ENCODE results near the gene SOX4.

Gene SOX4

GRCh38 chr6:21595285-21596144 is 2.0 kb downstream of the SOX4 start:
- Histone ChIP-seq H3K36me3 (ENCODE audit: control insufficient read depth, low read depth, low read length) (peaks cover 6% of the 10 kb centered on the region), H3K9me3 (ENCODE audit: control insufficient read depth, low read depth, low read length) (no peaks in the 10 kb centered on the region), H3K9ac (ENCODE audit: low read length) (peak overlapping the region; percentile 93), H3K27me3 (ENCODE audit: control insufficient read depth, insufficient read depth, low read length) (no peaks in the 10 kb centered on the region), H3K4me3 (ENCODE audit: low read length) (peak overlapping the region; percentile 85), H3K27ac (ENCODE audit: low read length) (peak overlapping the region; percentile 64), H3K4me1 (ENCODE audit: control insufficient read depth, low read depth, low read length) (peaks cover 19% of the 10 kb centered on the region)

GRCh38 chr6:21596145-21596948 is 2.8 kb downstream of the SOX4 start:
- no peaks in the 10 kb centered on the region for H3K27me3 ChIP-seq (ENCODE audit: control insufficient read depth, insufficient read depth, low read length)
- no peaks in the 10 kb centered on the region for H3K9me3 ChIP-seq (ENCODE audit: control insufficient read depth, low read depth, low read length)
- H3K36me3 ChIP-seq (ENCODE audit: control insufficient read depth, low read depth, low read length), result peaks cover 6% of the 10 kb centered on the region
- H3K4me3 ChIP-seq (ENCODE audit: low read length), result peak overlapping the region; percentile 85
- H3K4me1 ChIP-seq (ENCODE audit: control insufficient read depth, low read depth, low read length), result peaks cover 19% of the 10 kb centered on the region
- H3K27ac ChIP-seq (ENCODE audit: low read length), result peak overlapping the region; percentile 64
- peak overlapping the region; percentile 89 for H3K9ac ChIP-seq (ENCODE audit: low read length)

- Histone ChIP-seq H3K27me3 (ENCODE audit: control insufficient read depth, insufficient read depth, low read length) (no peaks in the 10 kb centered on the region), H3K9ac (ENCODE audit: low read length) (peak overlapping the region; percentile 89), H3K27ac (ENCODE audit: low read length) (peak overlapping the region; percentile 18), H3K36me3 (ENCODE audit: control insufficient read depth, low read depth, low read length) (peaks cover 6% of the 10 kb centered on the region), H3K4me1 (ENCODE audit: control insufficient read depth, low read depth, low read length) (peaks cover 19% of the 10 kb centered on the region), H3K9me3 (ENCODE audit: control insufficient read depth, low read depth, low read length) (no peaks in the 10 kb centered on the region), H3K4me3 (ENCODE audit: low read length) (peak overlapping the region; percentile 85)
Measured at GRCh38 chr6:21596949-21597682, 3.6 kb downstream of the SOX4 start.

GRCh38 chr6:21597801-21598673 is 4.5 kb downstream of the SOX4 start:
- Histone ChIP-seq H3K36me3 (ENCODE audit: control insufficient read depth, low read depth, low read length) (peaks cover 6% of the 10 kb centered on the region), H3K9ac (ENCODE audit: low read length) (peak overlapping the region; percentile 89), H3K4me3 (ENCODE audit: low read length) (peak overlapping the region; percentile 85), H3K27me3 (ENCODE audit: control insufficient read depth, insufficient read depth, low read length) (no peaks in the 10 kb centered on the region), H3K27ac (ENCODE audit: low read length) (peak overlapping the region; percentile 5), H3K4me1 (ENCODE audit: control insufficient read depth, low read depth, low read length) (peaks cover 19% of the 10 kb centered on the region), H3K9me3 (ENCODE audit: control insufficient read depth, low read depth, low read length) (no peaks in the 10 kb centered on the region)

GRCh38 chr6:21598674-21599023 is 5.1 kb downstream of the SOX4 start:
- no peaks in the 10 kb centered on the region for H3K9me3 ChIP-seq (ENCODE audit: control insufficient read depth, low read depth, low read length)
- peaks cover 6% of the 10 kb centered on the region for H3K36me3 ChIP-seq (ENCODE audit: control insufficient read depth, low read depth, low read length)

GRCh38 chr6:21599051-21599696 is 5.6 kb downstream of the SOX4 start:
- Histone ChIP-seq H3K4me1 (ENCODE audit: control insufficient read depth, low read depth, low read length) (peaks cover 19% of the 10 kb centered on the region), H3K9me3 (ENCODE audit: control insufficient read depth, low read depth, low read length) (no peaks in the 10 kb centered on the region), H3K9ac (ENCODE audit: low read length) (peak overlapping the region; percentile 89), H3K27ac (ENCODE audit: low read length) (peak overlapping the region; percentile 62), H3K27me3 (ENCODE audit: control insufficient read depth, insufficient read depth, low read length) (no peaks in the 10 kb centered on the region), H3K36me3 (ENCODE audit: control insufficient read depth, low read depth, low read length) (peaks cover 6% of the 10 kb centered on the region), H3K4me3 (ENCODE audit: low read length) (peak overlapping the region; percentile 85)

More at GRCh38 chr6:21598674-21599023, 5.1 kb downstream of the SOX4 start:
- Histone ChIP-seq H3K27me3 (ENCODE audit: control insufficient read depth, insufficient read depth, low read length) (no peaks in the 10 kb centered on the region), H3K9ac (ENCODE audit: low read length) (peak overlapping the region; percentile 89), H3K4me1 (ENCODE audit: control insufficient read depth, low read depth, low read length) (peaks cover 19% of the 10 kb centered on the region), H3K27ac (ENCODE audit: low read length) (peak overlapping the region; percentile 5), H3K4me3 (ENCODE audit: low read length) (peak overlapping the region; percentile 85)

GRCh38 chr6:21601339-21601923 is 7.9 kb downstream of the SOX4 start:
- Histone ChIP-seq H3K27ac (ENCODE audit: low read length) (no peak overlapping the region), H3K36me3 (ENCODE audit: control insufficient read depth, low read depth, low read length) (peaks cover 6% of the 10 kb centered on the region), H3K9me3 (ENCODE audit: control insufficient read depth, low read depth, low read length) (no peaks in the 10 kb centered on the region), H3K9ac (ENCODE audit: low read length) (no peak overlapping the region), H3K4me1 (ENCODE audit: control insufficient read depth, low read depth, low read length) (peaks cover 19% of the 10 kb centered on the region), H3K27me3 (ENCODE audit: control insufficient read depth, insufficient read depth, low read length) (no peaks in the 10 kb centered on the region), H3K4me3 (ENCODE audit: low read length) (no peak overlapping the region)

GRCh38 chr6:21601932-21602390 is 8.4 kb downstream of the SOX4 start:
- no peak overlapping the region for H3K9ac ChIP-seq (ENCODE audit: low read length)
- no peak overlapping the region for H3K4me3 ChIP-seq (ENCODE audit: low read length)
- H3K27ac ChIP-seq (ENCODE audit: low read length), result no peak overlapping the region
- peaks cover 6% of the 10 kb centered on the region for H3K36me3 ChIP-seq (ENCODE audit: control insufficient read depth, low read depth, low read length)
- peaks cover 19% of the 10 kb centered on the region for H3K4me1 ChIP-seq (ENCODE audit: control insufficient read depth, low read depth, low read length)
- H3K27me3 ChIP-seq (ENCODE audit: control insufficient read depth, insufficient read depth, low read length), result no peaks in the 10 kb centered on the region
- no peaks in the 10 kb centered on the region for H3K9me3 ChIP-seq (ENCODE audit: control insufficient read depth, low read depth, low read length)

GRCh38 chr6:21603082-21603952 is 9.8 kb downstream of the SOX4 start:
- Histone ChIP-seq H3K4me1 (ENCODE audit: control insufficient read depth, low read depth, low read length) (peaks cover 19% of the 10 kb centered on the region), H3K27me3 (ENCODE audit: control insufficient read depth, insufficient read depth, low read length) (no peaks in the 10 kb centered on the region), H3K9me3 (ENCODE audit: control insufficient read depth, low read depth, low read length) (no peaks in the 10 kb centered on the region), H3K9ac (ENCODE audit: low read length) (no peak overlapping the region), H3K36me3 (ENCODE audit: control insufficient read depth, low read depth, low read length) (peaks cover under 1% of the 10 kb centered on the region), H3K27ac (ENCODE audit: low read length) (no peak overlapping the region), H3K4me3 (ENCODE audit: low read length) (no peak overlapping the region)
